IgD-negative memory B cell (primary cell): ENCODE data around the gene ERGIC2. TPM values are rescaled to one million over a fixed set of nuclear protein-coding genes. Genes with fewer than 3 reads are reported as not detected.

Experiments used
- H3K27ac Mint-ChIP-seq, 3 donors: one replicate each; pipeline ENCODE4 v1.8.0; 2020 to 2022; ENCODE audit warnings: mild to moderate bottlenecking in 3 of 3, mixed read lengths in 3 of 3, moderate library complexity in 1 of 3
- H3K27me3 Mint-ChIP-seq: one replicate; pipeline ENCODE4 v1.8.0; 2021; ENCODE audit warnings: mixed read lengths
- H3K36me3 Mint-ChIP-seq: one replicate; pipeline ENCODE4 v1.8.0; 2020; ENCODE audit warnings: mild to moderate bottlenecking, mixed read lengths
- H3K4me1 Mint-ChIP-seq, 3 donors: one replicate each; pipeline ENCODE4 v1.8.0; 2020 to 2022; ENCODE audit warnings: mixed read lengths in 3 of 3, mild to moderate bottlenecking in 1 of 3
- H3K4me3 Mint-ChIP-seq, 4 donors: one replicate each; pipeline ENCODE4 v1.8.0; 2020 to 2022; ENCODE audit warnings: mild to moderate bottlenecking in 4 of 4, mixed read lengths in 4 of 4, moderate library complexity in 3 of 4
- H3K9me3 Mint-ChIP-seq, 3 donors: one replicate each; pipeline ENCODE4 v1.8.0; 2020 to 2021; ENCODE audit warnings: mixed read lengths in 3 of 3, mild to moderate bottlenecking in 1 of 3
- polyA plus RNA-seq: library from polyadenylated mRNA; unstranded; fragments of 300-500 nt; fragmentation: Illumina TruSeq; gene quantifications from one replicate; pipeline ENCODE4 v1.2.3, GENCODE V29; 2021

ERGIC2 gene
- polyA plus RNA-seq, 1 donor from 2014 or later = 61.7 TPM

- H3K36me3 Mint-ChIP-seq = peaks cover 5% of the 10 kb centered on the region
- H3K27me3 Mint-ChIP-seq = no peaks in the 10 kb centered on the region
- no peak overlapping the region for H3K27ac Mint-ChIP-seq
- H3K4me1 Mint-ChIP-seq = no peaks in the 10 kb centered on the region
- no peaks in the 10 kb centered on the region for H3K9me3 Mint-ChIP-seq
- H3K4me3 Mint-ChIP-seq = no peak overlapping the region
Observed at GRCh38 chr12:29334937-29335336, 46.0 kb downstream of the ERGIC2 start.

- Mint-ChIP-seq H3K27ac (no peak overlapping the region), H3K9me3 (no peaks in the 10 kb centered on the region), H3K36me3 (peaks cover 5% of the 10 kb centered on the region), H3K27me3 (no peaks in the 10 kb centered on the region), H3K4me3 (no peak overlapping the region), H3K4me1 (no peaks in the 10 kb centered on the region)
Observed at GRCh38 chr12:29333178-29333577, 47.8 kb downstream of the ERGIC2 start.

DNA sequence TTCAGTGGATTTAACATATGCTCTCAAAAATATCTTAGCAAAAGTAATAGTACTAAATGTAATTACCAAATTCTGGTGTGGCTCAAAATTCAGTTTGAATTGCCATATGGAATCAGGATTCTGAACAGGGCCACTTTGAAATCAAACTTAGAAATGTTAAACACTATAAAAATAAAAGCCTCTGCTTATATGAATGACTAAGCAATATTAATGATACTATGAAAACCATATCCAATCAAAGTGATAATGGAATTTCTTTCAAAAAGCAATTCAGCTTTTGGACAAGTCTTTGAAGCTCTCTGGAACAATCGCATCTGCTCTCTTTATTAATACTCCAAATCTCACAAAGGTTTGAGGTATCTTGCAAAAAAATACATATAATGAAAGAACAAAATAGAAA is 51.6 kb downstream of the ERGIC2 start:
- no peaks in the 10 kb centered on the region for H3K27me3 Mint-ChIP-seq
- peaks cover 16% of the 10 kb centered on the region for H3K36me3 Mint-ChIP-seq
- peaks cover 0 to 5% (median 0%) of the 10 kb centered on the region in 3 donors for H3K4me1 Mint-ChIP-seq
- no peak overlapping the region for H3K4me3 Mint-ChIP-seq
- no peak overlapping the region for H3K27ac Mint-ChIP-seq
- H3K9me3 Mint-ChIP-seq = peaks cover 0 to 2% (median 2%) of the 10 kb centered on the region in 3 donors

DNA sequence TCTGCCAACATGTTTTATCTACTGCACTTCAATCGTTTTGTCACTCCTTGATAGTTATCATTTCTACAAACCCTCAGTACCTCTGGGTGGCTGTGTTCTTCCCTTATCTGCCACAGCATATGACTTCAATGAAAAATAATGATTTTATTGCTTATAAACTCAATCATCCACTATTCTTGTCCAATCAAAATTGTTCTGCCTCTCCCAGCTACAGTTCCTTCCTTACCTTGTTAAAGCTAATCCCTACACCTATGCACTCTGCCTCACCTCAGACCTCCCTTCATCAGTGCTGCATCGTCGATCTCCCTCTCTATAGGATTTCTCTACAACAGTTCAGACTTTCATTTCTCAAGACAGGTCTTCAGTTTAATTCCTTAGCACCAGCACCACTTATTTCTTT is 58.8 kb downstream of the ERGIC2 start:
- Mint-ChIP-seq H3K4me3 (no peak overlapping the region), H3K9me3 (peaks cover 0 to 2% (median 2%) of the 10 kb centered on the region in 3 donors), H3K27ac (no peak overlapping the region), H3K4me1 (peaks cover 6 to 9% (median 7%) of the 10 kb centered on the region in 3 donors), H3K27me3 (no peaks in the 10 kb centered on the region), H3K36me3 (peaks cover 14% of the 10 kb centered on the region)

GRCh38 chr12:29320295-29321085 is 60.5 kb downstream of the ERGIC2 start:
- no peaks in the 10 kb centered on the region for H3K9me3 Mint-ChIP-seq
- peaks cover 8% of the 10 kb centered on the region for H3K36me3 Mint-ChIP-seq

GRCh38 chr12:29317556-29318363 is 63.2 kb downstream of the ERGIC2 start:
- Mint-ChIP-seq H3K36me3 (peaks cover 7% of the 10 kb centered on the region), H3K27me3 (no peaks in the 10 kb centered on the region), H3K4me1 (peaks cover 3 to 9% (median 6%) of the 10 kb centered on the region in 3 donors), H3K9me3 (no peaks in the 10 kb centered on the region), H3K4me3 (no peak overlapping the region), H3K27ac (no peak overlapping the region)

More at GRCh38 chr12:29320295-29321085, 60.5 kb downstream of the ERGIC2 start:
- Mint-ChIP-seq H3K27me3 (no peaks in the 10 kb centered on the region), H3K27ac (no peak overlapping the region), H3K4me1 (peaks cover 5 to 9% (median 6%) of the 10 kb centered on the region in 3 donors), H3K4me3 (no peak overlapping the region)

DNA sequence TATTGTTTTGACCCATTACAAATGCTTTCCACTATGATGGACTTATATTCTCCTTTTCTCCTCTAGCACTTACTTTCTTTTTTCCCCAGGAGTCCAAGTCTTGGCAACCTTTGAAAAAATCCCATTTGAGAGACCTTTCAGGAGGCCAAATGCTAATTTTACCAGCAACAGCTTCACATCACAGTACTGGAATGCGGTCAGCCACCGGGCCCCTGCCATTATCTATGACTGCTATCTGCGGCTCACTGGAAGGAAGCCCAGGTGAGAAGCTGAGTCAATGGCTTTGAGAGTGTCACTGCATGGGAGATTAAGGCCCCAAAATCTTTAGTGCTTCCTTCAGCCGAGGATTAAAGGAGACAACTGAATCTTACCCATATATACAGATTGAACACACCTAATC is 64.2 kb downstream of the ERGIC2 start:
- Mint-ChIP-seq H3K27ac (no peak overlapping the region), H3K36me3 (peaks cover 4% of the 10 kb centered on the region), H3K4me3 (no peak overlapping the region), H3K9me3 (no peaks in the 10 kb centered on the region), H3K27me3 (no peaks in the 10 kb centered on the region), H3K4me1 (peaks cover 3 to 9% (median 6%) of the 10 kb centered on the region in 3 donors)

- Mint-ChIP-seq H3K4me1 (peaks cover 3 to 9% (median 6%) of the 10 kb centered on the region in 3 donors), H3K9me3 (no peaks in the 10 kb centered on the region)
Observed at GRCh38 chr12:29314416-29314815, 66.6 kb downstream of the ERGIC2 start.

DNA sequence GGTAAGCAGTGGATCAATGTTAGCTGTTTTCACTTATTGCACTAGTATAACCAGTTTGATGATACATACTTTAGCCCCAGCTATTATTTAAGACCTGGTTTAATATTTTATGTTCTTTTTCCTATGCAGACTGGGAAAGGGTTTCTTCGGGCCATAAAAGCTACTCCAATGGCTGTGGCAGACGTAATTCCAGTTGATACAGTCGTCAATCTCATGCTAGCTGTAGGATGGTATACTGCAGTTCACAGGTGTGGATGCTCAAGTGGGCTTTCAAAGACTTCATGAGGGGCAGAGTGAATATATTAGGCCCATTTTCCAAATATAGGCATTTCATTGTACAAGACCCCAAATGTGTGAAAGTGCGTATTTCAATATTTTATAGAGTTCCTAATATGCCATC is 70.1 kb downstream of the ERGIC2 start:
- no peaks in the 10 kb centered on the region for H3K27me3 Mint-ChIP-seq
- no peak overlapping the region for H3K27ac Mint-ChIP-seq
- H3K4me1 Mint-ChIP-seq = peaks cover 0 to 2% (median 0%) of the 10 kb centered on the region in 3 donors
- H3K4me3 Mint-ChIP-seq = no peak overlapping the region
- no peaks in the 10 kb centered on the region for H3K9me3 Mint-ChIP-seq
- H3K36me3 Mint-ChIP-seq = peaks cover 4% of the 10 kb centered on the region

More at GRCh38 chr12:29314416-29314815, 66.6 kb downstream of the ERGIC2 start:
- no peaks in the 10 kb centered on the region for H3K27me3 Mint-ChIP-seq
- H3K4me3 Mint-ChIP-seq = no peak overlapping the region
- no peak overlapping the region for H3K27ac Mint-ChIP-seq
- H3K36me3 Mint-ChIP-seq = peaks cover 4% of the 10 kb centered on the region

DNA sequence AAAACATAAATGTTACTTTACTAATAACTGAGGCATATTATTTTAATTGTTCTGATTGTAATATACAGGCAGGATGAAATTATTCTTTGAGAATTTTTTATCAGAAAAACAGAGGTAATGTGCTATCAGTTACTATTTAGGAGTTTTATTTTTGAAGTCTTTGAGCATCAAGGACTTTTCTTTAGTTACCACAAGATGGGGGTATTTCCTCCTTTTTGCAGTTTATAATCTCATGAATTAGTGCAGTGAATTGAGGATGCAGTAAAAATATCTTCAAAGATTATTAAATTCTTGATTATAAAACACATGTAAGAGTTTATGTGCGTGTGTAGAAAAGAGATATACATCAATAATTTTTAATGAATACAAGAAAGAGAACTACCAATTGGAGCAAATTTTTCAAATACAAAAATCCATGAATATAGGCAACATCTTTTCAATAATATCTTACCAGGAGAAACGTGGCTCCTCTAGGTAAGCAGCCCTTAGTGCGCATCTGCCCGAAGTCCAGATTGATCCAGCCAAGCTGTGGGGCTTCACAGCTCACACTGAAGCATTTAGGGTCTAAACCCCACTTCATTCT is 71.6 kb downstream of the ERGIC2 start:
- Mint-ChIP-seq H3K9me3 (no peaks in the 10 kb centered on the region), H3K4me1 (peaks cover 0 to 2% (median 0%) of the 10 kb centered on the region in 3 donors), H3K36me3 (peaks cover 3% of the 10 kb centered on the region), H3K4me3 (no peak overlapping the region), H3K27me3 (no peaks in the 10 kb centered on the region), H3K27ac (no peak overlapping the region)

GRCh38 chr12:29306682-29307081 is 74.3 kb downstream of the ERGIC2 start:
- Mint-ChIP-seq H3K9me3 (no peaks in the 10 kb centered on the region), H3K4me3 (no peak overlapping the region), H3K36me3 (peaks cover 3% of the 10 kb centered on the region), H3K27ac (peak overlapping the region in 1 of 3 donors; percentile 23), H3K27me3 (no peaks in the 10 kb centered on the region), H3K4me1 (peaks cover 0 to 2% (median 0%) of the 10 kb centered on the region in 3 donors)

- Mint-ChIP-seq H3K4me3 (no peak overlapping the region), H3K36me3 (peaks cover 3% of the 10 kb centered on the region), H3K27me3 (no peaks in the 10 kb centered on the region), H3K4me1 (peaks cover 0 to 2% (median 0%) of the 10 kb centered on the region in 3 donors), H3K9me3 (no peaks in the 10 kb centered on the region), H3K27ac (no peak overlapping the region)
Observed at GRCh38 chr12:29306266-29306665, 74.7 kb downstream of the ERGIC2 start.

- H3K36me3 Mint-ChIP-seq = peaks cover 3% of the 10 kb centered on the region
- no peaks in the 10 kb centered on the region for H3K9me3 Mint-ChIP-seq
- no peaks in the 10 kb centered on the region for H3K27me3 Mint-ChIP-seq
- H3K4me1 Mint-ChIP-seq = peaks cover 0 to 6% (median 2%) of the 10 kb centered on the region in 3 donors
- no peak overlapping the region for H3K27ac Mint-ChIP-seq
- no peak overlapping the region for H3K4me3 Mint-ChIP-seq
Observed at GRCh38 chr12:29304388-29304787, 76.6 kb downstream of the ERGIC2 start.

DNA sequence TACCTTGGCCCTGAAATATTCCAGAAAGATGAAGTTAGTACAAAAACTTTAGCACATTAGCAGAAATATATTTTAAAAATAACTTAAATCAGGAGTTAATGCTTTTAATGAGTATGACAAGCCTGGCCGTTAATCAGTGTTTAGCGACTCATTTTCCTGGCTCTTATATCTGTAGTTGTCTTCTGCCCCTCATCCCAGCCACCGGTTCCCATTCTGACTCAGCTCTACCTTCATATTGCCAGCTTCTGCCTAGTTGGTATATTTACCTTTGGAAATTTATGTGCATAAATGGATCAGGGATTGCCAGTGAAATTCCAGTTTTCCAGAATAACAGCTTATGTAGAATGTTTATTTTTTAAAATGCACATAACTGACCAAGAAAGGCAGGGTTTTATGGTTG is 79.9 kb downstream of the ERGIC2 start:
- Mint-ChIP-seq H3K9me3 (no peaks in the 10 kb centered on the region), H3K4me1 (peaks cover 0 to 6% (median 4%) of the 10 kb centered on the region in 3 donors)

DNA sequence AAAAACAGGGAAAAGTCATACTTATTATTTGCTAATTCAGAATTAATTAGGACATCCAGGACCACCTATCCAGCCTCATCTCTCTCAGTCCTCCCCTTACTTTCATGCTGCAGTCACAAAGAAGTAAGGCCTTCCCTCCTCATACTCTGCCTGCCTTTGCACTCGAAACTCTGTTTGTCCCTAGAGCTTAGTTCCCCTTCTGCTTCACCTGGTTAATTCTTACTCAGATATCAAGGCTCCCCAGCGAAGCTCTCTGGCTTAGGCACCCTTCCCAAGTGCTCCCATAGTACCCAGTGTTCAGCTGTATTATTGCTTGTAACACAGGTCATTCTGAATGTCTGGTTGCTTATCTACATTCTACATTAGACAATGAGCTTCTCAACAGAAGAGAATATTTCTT is 81.3 kb downstream of the ERGIC2 start:
- Mint-ChIP-seq H3K4me3 (no peak overlapping the region), H3K9me3 (no peaks in the 10 kb centered on the region), H3K36me3 (no peaks in the 10 kb centered on the region)

More for the DNA sequence above, 79.9 kb downstream of the ERGIC2 start:
- H3K36me3 Mint-ChIP-seq = no peaks in the 10 kb centered on the region
- no peaks in the 10 kb centered on the region for H3K27me3 Mint-ChIP-seq
- H3K4me3 Mint-ChIP-seq = no peak overlapping the region
- H3K27ac Mint-ChIP-seq = no peak overlapping the region

More for the DNA sequence above, 81.3 kb downstream of the ERGIC2 start:
- Mint-ChIP-seq H3K27me3 (no peaks in the 10 kb centered on the region), H3K27ac (no peak overlapping the region), H3K4me1 (peaks cover 0 to 6% (median 4%) of the 10 kb centered on the region in 3 donors)
